Iris pigment epithelial cell (primary cell): ENCODE results near the gene TWIST2.
A peak's percentile ranks its signal among the peaks of the same experiment; 100 is the strongest.

ENCODE experiments used
- DNase-seq: peaks from one replicate; pipeline ENCODE4 v3.0.0-alpha.2; 2011; ENCODE audit warnings: low read depth

The TWIST2 gene

DNA sequence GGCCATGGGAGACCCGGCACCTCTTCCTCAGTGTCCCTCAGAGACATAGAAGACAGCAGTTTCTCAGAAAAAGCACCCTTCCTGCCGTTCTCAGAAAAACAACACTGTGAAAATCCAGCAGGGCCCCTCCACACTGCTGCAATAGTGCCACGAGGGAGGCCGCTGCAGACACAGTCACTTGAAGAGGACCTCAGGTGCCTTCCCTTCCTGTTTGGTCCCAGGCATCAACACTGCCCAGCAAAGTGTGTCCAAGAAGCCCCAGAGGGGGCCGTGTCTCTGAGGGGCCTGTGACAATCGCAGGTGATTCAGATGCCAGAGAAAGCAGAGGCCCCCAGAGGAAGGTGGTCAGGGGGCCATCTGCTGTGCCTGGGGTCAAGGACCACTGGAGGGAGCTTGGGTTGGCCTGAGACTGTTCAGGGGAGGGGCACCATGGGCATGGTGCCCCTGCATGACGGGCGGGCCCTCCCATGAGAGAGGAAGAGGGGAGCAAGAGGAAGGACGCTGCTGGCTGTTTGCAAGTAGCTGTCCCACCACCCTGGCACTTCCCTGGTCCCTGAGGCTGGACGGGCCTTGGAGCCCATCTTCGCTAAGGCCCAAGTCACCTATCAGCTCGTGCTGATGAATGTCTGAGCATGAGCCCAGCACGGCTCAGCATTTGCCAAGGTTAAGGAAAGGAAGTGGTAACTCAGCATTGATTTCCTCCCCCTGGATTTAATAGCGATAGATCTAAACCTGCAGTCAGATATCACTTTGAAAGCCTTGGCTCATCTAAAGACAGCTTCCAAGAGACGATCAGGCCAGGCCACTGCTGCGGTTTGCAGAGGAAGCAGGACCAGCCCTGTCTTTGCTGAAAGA is 9.1 kb downstream of the TWIST2 start:
- DNase-seq: no peak

DNA sequence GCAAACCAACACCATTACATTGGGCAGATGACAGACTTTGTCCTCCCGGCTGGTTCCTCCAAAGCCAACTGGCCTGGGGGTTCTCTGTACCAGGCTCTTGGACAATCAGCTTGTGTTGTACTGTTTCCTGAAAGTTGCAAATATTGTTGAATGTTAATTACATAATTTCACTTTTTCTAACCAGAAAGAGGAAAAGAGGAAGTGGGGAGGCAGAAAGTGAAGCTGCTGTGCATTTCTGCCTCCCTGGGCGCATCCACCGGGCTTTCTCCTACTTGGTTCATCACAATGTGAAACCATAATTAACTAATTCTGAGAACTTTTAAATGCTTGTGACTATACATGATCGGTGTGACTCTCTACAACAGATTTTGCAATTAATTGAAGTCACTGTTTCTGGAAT is 10.1 kb downstream of the TWIST2 start:
- DNase-seq: no peak

- no peak for DNase-seq
Measured at GRCh38 chr2:238859636-238860347, 11.9 kb downstream of the TWIST2 start.

DNA sequence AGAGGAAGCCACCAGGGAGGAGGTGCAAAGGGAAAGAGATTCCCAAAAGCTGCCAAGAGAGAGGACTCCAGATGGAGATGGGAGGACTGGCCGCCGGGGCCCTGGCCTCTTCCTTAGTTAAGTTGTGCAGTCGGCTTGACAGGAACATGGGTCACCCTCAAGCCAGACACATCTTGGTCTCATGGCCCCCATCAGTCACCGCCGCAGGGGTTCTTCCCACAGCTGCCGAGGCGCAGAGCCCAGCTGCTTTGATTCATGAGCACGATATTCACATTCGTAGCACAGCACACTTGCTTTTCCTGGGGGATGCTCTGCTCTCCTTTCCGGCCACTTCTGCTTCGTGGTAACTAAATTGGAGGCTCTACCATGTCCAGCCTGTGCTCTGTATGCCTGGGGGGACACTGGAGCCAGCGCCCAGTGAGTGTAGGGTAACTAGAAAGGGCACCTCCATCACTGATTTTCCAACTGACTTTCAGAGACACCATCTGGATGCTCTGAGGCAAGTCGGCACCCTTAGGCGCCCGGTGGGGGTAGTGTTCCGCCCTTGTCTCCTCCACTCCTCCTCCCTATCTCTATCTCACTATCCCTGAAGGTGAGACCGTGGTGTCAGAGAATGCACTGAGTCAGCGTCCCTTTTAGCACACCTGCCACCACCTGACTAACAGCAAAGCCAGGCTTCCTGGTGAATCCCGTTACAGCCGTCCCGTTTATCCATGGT is 13.3 kb downstream of the TWIST2 start:
- DNase-seq: no peak

DNA sequence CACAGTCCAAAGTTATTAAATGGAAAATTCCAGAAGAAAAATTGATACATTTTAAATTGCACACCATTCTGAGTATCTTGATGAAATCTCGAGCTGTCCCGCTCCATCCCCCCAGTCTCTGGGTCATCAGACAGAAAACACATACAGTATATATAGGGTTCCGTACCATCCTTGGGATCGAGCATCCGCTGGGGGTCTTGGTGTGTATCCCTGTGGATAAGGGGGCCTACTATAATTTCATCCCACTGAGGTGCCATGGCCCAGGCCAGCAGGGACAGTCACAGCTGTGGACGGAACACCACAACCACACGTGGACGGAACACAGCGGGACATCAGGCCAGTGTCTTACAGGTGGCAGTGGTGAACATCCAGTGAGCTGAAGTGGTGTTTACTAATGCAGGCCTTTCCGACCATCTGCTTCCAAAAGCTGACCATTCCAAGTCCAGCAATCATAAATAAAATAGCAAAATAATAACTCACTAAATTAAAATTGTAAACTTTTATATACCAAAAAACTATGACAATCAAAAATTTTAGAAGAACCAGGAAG is 14.0 kb downstream of the TWIST2 start:
- DNase-seq: no peak

DNA sequence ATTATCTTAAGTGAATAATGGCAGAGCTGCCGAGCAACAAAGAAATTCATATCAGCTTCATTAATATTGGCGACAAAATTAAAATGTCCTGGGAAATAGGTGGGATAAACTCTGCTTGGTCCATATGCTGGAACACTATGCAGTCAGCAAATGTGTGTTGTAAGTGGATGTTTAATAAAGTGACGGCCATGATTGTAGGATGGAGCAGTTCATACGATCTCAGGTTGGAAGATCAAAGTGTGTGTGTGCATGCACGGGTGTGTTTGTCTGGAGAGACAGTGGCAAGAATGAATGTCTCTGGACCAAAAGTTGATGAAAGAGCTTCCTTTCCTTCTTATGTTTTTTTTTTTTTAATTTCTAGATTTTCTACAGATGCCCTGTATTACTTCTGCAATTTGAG is 14.8 kb downstream of the TWIST2 start:
- DNase-seq: no peak

GRCh38 chr2:238863231-238863630 is 15.3 kb downstream of the TWIST2 start:
- no peak for DNase-seq

- no peak for DNase-seq
Measured at GRCh38 chr2:238863749-238864206, 15.9 kb downstream of the TWIST2 start.

DNA sequence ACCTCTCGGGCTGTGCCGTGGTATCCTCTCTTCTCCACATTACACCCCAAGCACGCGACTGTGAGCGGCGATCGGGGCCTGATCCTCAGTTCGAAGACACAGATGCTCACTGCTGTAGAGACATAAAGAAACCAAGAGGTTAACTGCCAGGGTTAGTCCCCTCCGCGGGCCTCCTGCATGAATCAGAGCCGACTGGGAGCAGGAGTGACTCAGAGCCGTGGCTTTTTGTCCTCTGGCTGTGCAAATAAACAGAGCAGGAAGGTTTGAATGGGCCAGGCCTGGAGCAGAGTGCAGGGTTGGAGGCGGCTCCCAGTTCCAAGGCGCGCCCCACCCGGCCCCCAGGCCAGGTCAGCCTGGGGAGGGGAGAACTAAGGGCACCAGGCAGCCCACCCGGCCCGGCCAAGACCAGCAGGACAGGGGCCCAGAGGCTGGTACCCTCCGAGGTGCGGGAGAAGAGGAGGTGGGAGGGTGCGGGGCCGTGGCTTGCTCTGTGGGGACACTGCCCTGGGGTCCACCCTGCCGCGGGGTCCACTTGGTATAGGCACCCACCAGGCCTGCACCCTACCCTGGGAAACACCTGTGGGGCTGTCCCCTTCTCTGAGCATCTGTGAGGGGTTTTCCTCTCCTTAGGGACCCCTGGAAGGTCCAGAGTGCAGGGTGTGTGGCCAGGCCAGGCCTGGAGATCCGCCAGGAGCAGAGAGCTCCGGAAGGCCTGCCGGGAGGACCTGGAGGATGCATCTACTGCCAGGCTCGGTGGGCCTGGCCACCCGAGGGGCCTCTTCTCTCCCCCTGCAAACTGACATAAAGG is 16.5 kb downstream of the TWIST2 start:
- DNase-seq: peak; percentile 99

DNA sequence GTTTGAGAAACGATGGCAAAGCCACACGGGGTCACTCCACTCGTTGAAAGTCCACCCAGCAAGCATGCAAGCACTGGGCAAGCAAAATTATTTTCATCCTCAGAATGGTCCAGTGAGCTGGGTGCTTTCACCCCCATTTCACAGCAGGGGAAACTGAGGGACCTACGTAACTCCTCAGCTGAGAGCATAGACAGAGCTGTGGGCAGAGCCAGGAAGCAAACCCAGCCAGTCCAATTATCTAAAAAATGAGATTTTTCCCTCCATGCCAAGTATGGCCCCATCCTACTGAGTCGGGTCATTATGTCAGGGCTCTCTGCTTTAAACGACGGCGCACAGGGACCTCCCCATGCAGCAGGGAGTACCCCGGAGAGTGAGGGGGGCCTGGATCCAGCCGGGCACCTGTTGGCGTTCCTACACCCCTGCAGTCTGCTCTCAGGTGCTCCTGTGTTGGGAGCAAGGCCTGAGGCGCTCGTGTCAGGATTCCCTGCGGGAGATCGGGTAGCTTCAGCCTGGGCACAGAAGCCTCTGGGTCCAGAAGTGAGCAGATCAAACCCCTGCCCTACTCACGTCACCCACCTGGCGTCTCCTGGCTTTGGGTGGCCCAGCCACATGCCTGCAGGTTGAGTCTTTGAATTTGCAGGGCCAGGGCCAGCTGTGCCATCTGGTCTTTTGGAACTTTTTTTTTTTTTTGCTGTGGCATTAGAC is 17.3 kb downstream of the TWIST2 start:
- no peak for DNase-seq

- no peak for DNase-seq
Measured at GRCh38 chr2:238865744-238866355, 18.0 kb downstream of the TWIST2 start.

- no peak for DNase-seq
Measured at GRCh38 chr2:238866656-238867277, 18.9 kb downstream of the TWIST2 start.

DNA sequence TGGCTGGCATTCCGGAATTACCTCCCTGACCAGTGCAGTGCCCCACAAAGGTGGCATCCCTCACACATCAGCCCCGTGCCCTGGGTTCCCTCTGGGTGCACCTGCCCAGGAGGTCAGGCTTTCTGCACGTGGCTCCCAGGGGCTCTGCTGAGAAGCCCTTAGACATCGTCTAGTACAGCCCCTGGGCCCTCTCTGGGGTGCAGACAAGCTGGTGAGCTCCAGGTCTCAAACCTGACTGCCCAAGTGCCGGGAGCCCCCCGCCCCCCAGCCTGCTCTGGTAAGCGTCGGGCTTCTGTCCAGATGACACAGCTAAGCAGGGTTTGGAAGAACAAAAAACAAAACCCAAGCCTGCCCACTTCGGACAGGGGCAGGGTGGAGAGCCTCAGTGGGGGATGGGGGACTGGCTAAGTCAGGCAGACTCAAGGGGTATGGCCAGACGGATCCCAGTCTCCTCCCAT is 20.2 kb downstream of the TWIST2 start:
- DNase-seq: no peak

DNA sequence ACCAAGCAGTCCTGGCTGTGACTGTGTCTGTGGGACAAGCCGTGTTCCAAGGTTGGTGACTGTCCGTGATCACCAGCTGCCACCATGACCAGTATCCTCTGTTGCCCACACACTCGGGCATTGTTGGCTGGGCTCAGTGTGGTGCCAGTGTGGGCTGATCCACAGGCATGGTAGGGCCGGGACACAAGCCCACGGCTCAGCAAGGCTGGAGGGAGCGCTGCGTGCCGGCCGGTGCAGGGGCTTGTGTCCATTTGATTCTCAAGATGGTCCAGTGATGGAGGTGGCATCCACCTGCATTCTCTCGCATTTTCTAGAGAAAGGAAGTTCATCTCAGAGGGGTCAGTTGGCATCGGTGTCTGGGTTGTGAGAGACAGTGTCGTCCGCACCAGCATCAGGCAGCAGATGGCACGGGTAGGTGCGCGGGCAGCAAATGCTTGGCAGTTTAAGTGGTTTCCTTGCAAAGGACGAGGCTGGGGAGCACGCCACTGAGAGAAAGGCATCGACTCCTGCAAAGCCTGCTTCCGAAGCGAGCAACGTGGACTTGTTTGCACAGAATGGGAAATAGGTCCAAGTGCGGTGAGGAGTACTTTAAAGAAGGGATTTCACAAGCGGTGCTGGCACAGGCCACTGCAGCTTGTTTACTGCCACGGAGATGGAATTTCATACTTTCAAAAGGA is 20.9 kb downstream of the TWIST2 start:
- DNase-seq: peak; percentile 61

GRCh38 chr2:238869293-238870124 is 21.6 kb downstream of the TWIST2 start:
- DNase-seq: no peak

- no peak for DNase-seq
Measured at GRCh38 chr2:238870261-238870660, 22.4 kb downstream of the TWIST2 start.

DNA sequence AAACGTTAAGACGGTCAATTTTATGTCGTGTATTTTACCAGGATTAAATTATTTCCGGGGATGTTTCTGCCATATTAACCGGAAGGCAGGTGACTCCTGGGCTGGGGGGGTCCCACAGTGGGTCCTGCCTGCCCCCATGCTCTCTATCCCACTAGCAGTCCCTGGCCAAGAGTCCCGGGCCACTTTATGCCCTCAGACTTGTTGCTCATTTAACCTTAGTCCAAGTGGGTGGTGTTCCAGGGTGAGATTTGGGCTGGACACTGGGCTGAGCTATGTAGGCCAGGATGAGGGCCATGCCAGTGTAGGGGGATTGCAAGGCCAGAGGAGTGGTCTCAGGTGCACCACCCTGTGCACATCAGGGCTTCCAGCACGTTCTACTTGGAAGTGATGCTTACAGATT is 24.1 kb downstream of the TWIST2 start:
- DNase-seq: no peak

- no peak for DNase-seq
Measured at GRCh38 chr2:238872628-238873380, 24.9 kb downstream of the TWIST2 start.
